PC-9 (cell line): ENCODE data around the gene SLC25A26. TPM values are rescaled to one million over a fixed set of nuclear protein-coding genes. Genes with fewer than 3 reads are reported as not detected.
"Not testable (repeated sequence)": the region's sequence is repeated elsewhere in the genome, so short reads cannot be mapped to it uniquely, and the experiment has no call there.

Source experiments
- BruUV-seq: library from RNA; stranded (reverse); fragments of 400-500 nt; replicated peaks from 2 replicates; lab custom pipeline; 2021; lab: Mats Ljungman, UMichigan
- CTCF ChIA-PET: fragments of 300-600 bp; sonication (Branson Sonifier 250); formaldehyde crosslinking; loops from one replicate; lab custom pipeline; 2022; ENCODE audit warnings: antibody characterized with exemption; lab: Charles Lee
- POLR2A ChIA-PET: fragments of 300-600 bp; sonication (Branson Sonifier 250); formaldehyde crosslinking; loops from one replicate; lab custom pipeline; 2022; ENCODE audit warnings: antibody characterized with exemption; ENCODE audit not compliant: unreplicated experiment; lab: Charles Lee
- DNase-seq, 2 experiments: peaks; one replicate each; pipeline versions ENCODE4 v3.0.0 to v3.0.0-alpha.2; 2015 to 2022; ENCODE audit warnings: mixed read lengths in 1 of 2
- H2AFZ ChIP-seq: fragments of 200-600 bp; sonication (generic); 2 replicates; pipeline ENCODE4 v1.8.1; 2017; ENCODE audit warnings: antibody characterized with exemption
- H3F3A ChIP-seq: fragments of 200-600 bp; sonication (generic); 2 replicates; pipeline ENCODE4 v1.8.1; 2017; ENCODE audit warnings: antibody characterized with exemption, mild to moderate bottlenecking, low read depth; ENCODE audit not compliant: insufficient read depth
- H3K27ac ChIP-seq: fragments of 200-600 bp; sonication (generic); 2 replicates; pipeline ENCODE4 v1.6.1; 2016; ENCODE audit warnings: mixed run types
- H3K27me3 ChIP-seq: fragments of 200-600 bp; sonication (generic); 2 replicates; pipeline ENCODE4 v1.6.1; 2016; ENCODE audit warnings: low read depth, mixed run types; ENCODE audit not compliant: insufficient read depth
- H3K36me3 ChIP-seq: fragments of 200-600 bp; sonication (generic); 2 replicates; pipeline ENCODE4 v1.6.1; 2016; ENCODE audit warnings: low read depth, mixed run types
- H3K4me1 ChIP-seq: fragments of 200-600 bp; sonication (generic); replicated peaks from 2 replicates; pipeline ENCODE4 v1.6.1; 2016; ENCODE audit warnings: mixed run types; ENCODE audit not compliant: insufficient read depth
- H3K4me2 ChIP-seq: fragments of 200-600 bp; sonication (generic); 2 replicates; pipeline ENCODE4 v1.6.1; 2017; ENCODE audit warnings: mixed run types
- H3K4me3 ChIP-seq: fragments of 200-600 bp; sonication (generic); 2 replicates; pipeline ENCODE4 v1.6.1; 2016; ENCODE audit warnings: mixed run types
- H3K79me2 ChIP-seq: fragments of 200-600 bp; sonication (generic); 2 replicates; pipeline ENCODE4 v1.6.1; 2017; ENCODE audit warnings: low read depth, mixed run types
- H3K9me2 ChIP-seq: fragments of 200-600 bp; sonication (generic); 2 replicates; pipeline ENCODE4 v1.8.1; 2017; ENCODE audit warnings: mild to moderate bottlenecking; ENCODE audit not compliant: insufficient read depth
- H3K9me3 ChIP-seq: fragments of 200-600 bp; sonication (generic); 2 replicates; pipeline ENCODE4 v1.8.1; 2016; ENCODE audit warnings: low read depth; ENCODE audit not compliant: insufficient read depth
- H4K20me1 ChIP-seq: fragments of 200-600 bp; sonication (generic); 2 replicates; pipeline ENCODE4 v1.8.1; 2017; ENCODE audit not compliant: insufficient read depth
- CTCF ChIP-seq: fragments of 200-600 bp; sonication (generic); conservative IDR thresholded peaks from 2 replicates; pipeline ENCODE4 v1.6.1; 2017; ENCODE audit warnings: mixed run types, antibody characterized with exemption, mild to moderate bottlenecking, moderate library complexity
- EZH2 ChIP-seq: fragments of 200-600 bp; sonication (generic); IDR thresholded peaks from 2 replicates; pipeline ENCODE4 v1.8.0; 2017; ENCODE audit warnings: antibody characterized with exemption, low read depth
- intact Hi-C: fragments of 100-400 bp; cut with micrococcal nuclease; formaldehyde crosslinking; loops from one replicate; pipeline ENCODE4 v1.10.0; 2022; ENCODE audit not compliant: unreplicated experiment
- total RNA-seq: library from RNA; stranded (reverse); gene quantifications from 2 replicates; pipeline ENCODE4 v1.2.3, GENCODE V29; 2021

Gene SLC25A26
- total RNA-seq, 1 experiment from 2014 or later = 20.8 TPM

GRCh38 chr3:66302288-66302687 lies 81.5 kb downstream of the SLC25A26 start:
- no peaks in the 10 kb centered on the region for H3K27me3 ChIP-seq
- BruUV-seq = no TSS peak

GRCh38 chr3:66303491-66303901 lies 82.7 kb downstream of the SLC25A26 start:
- Histone ChIP-seq H3K27ac (no peak overlapping the region), H3K4me3 (no peak overlapping the region), H3K4me2 (no peak overlapping the region), H3K36me3 (no peaks in the 10 kb centered on the region), H3K9me3 (no peaks in the 10 kb centered on the region), H3K9me2 (no peaks in the 10 kb centered on the region), H2AFZ (no peak overlapping the region), H3K27me3 (no peaks in the 10 kb centered on the region), H3K79me2 (no peaks in the 10 kb centered on the region), H3K4me1 (no peaks in the 10 kb centered on the region), H4K20me1 (no peaks in the 10 kb centered on the region), H3F3A (no peaks in the 10 kb centered on the region)
- CTCF ChIA-PET = no interaction called here
- no TSS peak for BruUV-seq
- no peak for DNase-seq
- intact Hi-C loops = no loop called here
- POLR2A ChIA-PET = no interaction called here
- no peak for TF ChIP-seq CTCF
- no peak for TF ChIP-seq EZH2

More at GRCh38 chr3:66302288-66302687, 81.5 kb downstream of the SLC25A26 start:
- Histone ChIP-seq H3K4me1 (no peaks in the 10 kb centered on the region), H3K36me3 (no peaks in the 10 kb centered on the region), H3K79me2 (no peaks in the 10 kb centered on the region), H3K9me2 (no peaks in the 10 kb centered on the region), H3K9me3 (no peaks in the 10 kb centered on the region), H3F3A (no peaks in the 10 kb centered on the region), H3K4me3 (no peak overlapping the region), H3K4me2 (no peak overlapping the region), H2AFZ (no peak overlapping the region), H3K27ac (no peak overlapping the region), H4K20me1 (no peaks in the 10 kb centered on the region)
- CTCF ChIA-PET = no interaction called here
- intact Hi-C loops = no loop called here
- POLR2A ChIA-PET = interaction anchor here (0.7 kb wide), 1 partner anchor 11 kb away, joined by 3 read pairs; no protein-coding TSS in a partner anchor
- DNase-seq = no peak
- TF ChIP-seq CTCF = no peak
- no peak for TF ChIP-seq EZH2

- no peaks in the 10 kb centered on the region for H4K20me1 ChIP-seq
- ChIA-PET POLR2A (no interaction called here), CTCF (no interaction called here)
- H3K9me2 ChIP-seq = no peaks in the 10 kb centered on the region
- no peak overlapping the region for H3K4me3 ChIP-seq
- no TSS peak for BruUV-seq
- no peaks in the 10 kb centered on the region for H3K36me3 ChIP-seq
- H3K27ac ChIP-seq = no peak overlapping the region
- intact Hi-C loops = no loop called here
- TF ChIP-seq EZH2 = no peak
- TF ChIP-seq CTCF = no peak
- no peak overlapping the region for H3K4me2 ChIP-seq
- no peaks in the 10 kb centered on the region for H3K79me2 ChIP-seq
- DNase-seq = no peak
- H2AFZ ChIP-seq = no peak overlapping the region
- no peaks in the 10 kb centered on the region for H3F3A ChIP-seq
- H3K27me3 ChIP-seq = no peaks in the 10 kb centered on the region
- H3K4me1 ChIP-seq = no peaks in the 10 kb centered on the region
- H3K9me3 ChIP-seq = no peaks in the 10 kb centered on the region
Measured at GRCh38 chr3:66304293-66304692, 83.5 kb downstream of the SLC25A26 start.

GRCh38 chr3:66306086-66306485 lies 85.3 kb downstream of the SLC25A26 start:
- H3K4me2 ChIP-seq, H3K79me2 ChIP-seq, H3K9me2 ChIP-seq, CTCF ChIA-PET, H3K9me3 ChIP-seq, H3K36me3 ChIP-seq, BruUV-seq, H4K20me1 ChIP-seq, intact Hi-C loops, H3K4me3 ChIP-seq, H2AFZ ChIP-seq, DNase-seq, POLR2A ChIA-PET, H3K27ac ChIP-seq, H3K27me3 ChIP-seq, H3K4me1 ChIP-seq, H3F3A ChIP-seq: not testable (repeated sequence)

DNA sequence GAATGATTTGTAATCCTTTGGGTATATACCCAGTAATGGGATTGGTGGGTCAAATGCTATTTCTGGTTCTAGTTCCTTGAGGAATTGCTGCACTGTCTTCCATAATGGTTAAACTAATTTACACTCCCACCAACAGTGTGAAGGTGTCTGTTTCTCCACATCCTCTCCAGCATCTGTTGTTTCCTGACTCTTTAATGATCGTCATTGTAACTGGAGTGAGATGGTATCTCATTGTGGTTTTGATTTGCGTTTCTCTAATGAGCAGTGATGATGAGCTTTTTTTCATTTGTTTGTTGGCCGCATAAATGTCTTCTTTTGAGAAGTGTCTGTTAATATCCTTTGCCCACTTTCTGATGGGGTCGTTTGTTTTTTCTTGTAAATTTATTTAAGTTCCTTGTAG lies 86.2 kb downstream of the SLC25A26 start:
- CTCF ChIA-PET, H3K36me3 ChIP-seq, H3K4me3 ChIP-seq, H3K4me1 ChIP-seq, DNase-seq, H3F3A ChIP-seq, BruUV-seq, H3K27me3 ChIP-seq, POLR2A ChIA-PET, H3K4me2 ChIP-seq, H2AFZ ChIP-seq, intact Hi-C loops, H4K20me1 ChIP-seq, H3K27ac ChIP-seq, H3K79me2 ChIP-seq, H3K9me2 ChIP-seq, H3K9me3 ChIP-seq: not testable (repeated sequence)
